HG03066 (cell line): ENCODE results near the gene GP1BB.

Source experiments
- ATAC-seq: cut with Tn5 transposase; IDR thresholded peaks from one replicate; pipeline ENCODE4 v1.9.1; 2021; ENCODE audit warnings: low read depth; ENCODE audit not compliant: unreplicated experiment

GP1BB gene

DNA sequence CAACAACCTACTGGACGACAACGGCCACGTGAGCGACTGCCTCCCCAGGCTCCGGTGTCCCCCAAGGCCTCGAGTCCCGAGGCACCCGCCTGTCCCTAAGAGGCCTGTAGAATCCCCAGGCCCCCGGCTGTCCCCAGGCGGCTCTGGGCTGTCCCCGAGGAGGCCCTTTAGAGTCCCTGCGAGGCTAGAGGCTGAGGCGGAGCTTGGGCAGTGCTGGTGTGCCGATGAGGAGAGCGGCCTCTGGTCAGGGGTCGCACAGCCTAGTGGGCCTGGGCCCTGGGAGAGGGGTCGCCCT lies 40.9 kb downstream of the GP1BB start:
- no peak for ATAC-seq

DNA sequence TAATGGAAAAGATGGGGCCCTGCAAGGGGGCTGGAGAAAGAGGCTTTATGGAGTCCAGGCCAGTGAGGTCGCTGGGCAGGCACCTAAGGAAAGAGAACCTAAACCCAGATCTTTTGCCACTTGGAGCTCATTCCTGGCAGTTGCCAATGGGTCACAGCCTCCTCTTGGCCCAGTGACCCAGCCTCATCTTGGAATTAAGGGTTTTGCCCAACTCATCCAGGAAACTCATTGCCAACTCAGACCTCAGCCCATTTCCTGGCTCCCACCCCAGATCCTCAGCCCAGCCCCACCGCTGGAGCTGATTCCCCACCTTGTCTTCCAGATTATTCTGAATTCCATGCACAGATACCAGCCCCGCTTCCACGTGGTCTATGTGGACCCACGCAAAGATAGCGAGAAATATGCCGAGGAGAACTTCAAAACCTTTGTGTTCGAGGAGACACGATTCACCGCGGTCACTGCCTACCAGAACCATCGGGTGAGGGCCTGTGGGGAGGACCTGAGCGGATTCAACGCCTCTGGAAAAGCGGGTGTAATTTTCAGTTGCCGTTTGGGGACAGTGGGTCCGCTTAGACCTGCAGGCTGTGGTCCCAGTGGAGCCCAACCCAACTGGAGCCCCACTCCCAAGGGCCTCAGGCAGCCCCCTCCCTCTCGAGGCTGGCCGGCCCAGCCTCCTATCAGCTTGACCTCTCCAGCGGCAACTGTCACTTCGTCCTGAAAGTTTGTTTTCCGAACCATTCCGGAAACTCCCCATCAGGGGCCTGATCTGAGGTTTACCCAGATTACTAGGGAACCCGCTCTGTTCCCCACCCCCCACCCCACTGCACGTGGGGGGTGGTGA lies 41.5 kb downstream of the GP1BB start:
- ATAC-seq, result no peak

DNA sequence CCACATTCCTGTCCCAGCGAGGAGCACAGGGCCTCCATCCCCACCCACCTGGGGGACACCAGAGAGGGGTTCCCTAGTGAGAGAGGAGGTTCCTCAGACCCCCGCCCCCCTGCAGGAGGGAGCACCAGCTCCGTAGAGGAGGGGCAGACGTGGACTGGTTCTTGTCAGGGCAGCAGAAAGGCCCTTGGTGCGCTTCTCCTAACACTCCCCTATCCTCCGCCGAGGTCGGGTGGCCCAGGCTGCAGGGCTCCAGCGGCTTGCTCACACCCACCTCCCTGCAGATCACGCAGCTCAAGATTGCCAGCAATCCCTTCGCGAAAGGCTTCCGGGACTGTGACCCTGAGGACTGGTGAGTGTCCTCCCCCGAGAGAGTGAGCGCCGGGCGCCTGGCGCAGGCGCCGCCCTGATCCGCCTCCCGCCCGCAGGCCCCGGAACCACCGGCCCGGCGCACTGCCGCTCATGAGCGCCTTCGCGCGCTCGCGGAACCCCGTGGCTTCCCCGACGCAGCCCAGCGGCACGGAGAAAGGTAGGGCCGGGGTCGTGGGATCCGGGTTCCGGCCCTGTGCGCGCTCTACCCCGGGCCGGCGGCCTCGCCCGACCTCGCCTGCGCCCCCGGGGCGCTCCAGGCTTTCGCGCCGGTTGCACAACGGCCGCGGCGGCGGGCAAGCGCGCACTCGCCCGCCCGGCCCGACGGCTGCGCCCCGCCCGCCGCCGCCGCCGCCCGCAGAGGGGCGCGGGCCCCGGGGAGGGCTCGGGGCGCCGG lies 42.3 kb downstream of the GP1BB start:
- ATAC-seq, result no peak

DNA sequence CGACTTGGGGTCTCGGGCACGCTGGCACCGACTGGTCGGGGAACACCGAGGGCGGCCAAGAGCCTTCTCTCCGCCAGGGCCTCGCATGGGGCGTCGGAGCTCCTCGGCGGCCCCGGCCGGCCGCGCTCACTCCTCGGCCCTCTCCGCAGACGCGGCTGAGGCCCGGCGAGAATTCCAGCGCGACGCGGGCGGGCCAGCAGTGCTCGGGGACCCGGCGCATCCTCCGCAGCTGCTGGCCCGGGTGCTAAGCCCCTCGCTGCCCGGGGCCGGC lies 42.8 kb downstream of the GP1BB start:
- no peak for ATAC-seq

DNA sequence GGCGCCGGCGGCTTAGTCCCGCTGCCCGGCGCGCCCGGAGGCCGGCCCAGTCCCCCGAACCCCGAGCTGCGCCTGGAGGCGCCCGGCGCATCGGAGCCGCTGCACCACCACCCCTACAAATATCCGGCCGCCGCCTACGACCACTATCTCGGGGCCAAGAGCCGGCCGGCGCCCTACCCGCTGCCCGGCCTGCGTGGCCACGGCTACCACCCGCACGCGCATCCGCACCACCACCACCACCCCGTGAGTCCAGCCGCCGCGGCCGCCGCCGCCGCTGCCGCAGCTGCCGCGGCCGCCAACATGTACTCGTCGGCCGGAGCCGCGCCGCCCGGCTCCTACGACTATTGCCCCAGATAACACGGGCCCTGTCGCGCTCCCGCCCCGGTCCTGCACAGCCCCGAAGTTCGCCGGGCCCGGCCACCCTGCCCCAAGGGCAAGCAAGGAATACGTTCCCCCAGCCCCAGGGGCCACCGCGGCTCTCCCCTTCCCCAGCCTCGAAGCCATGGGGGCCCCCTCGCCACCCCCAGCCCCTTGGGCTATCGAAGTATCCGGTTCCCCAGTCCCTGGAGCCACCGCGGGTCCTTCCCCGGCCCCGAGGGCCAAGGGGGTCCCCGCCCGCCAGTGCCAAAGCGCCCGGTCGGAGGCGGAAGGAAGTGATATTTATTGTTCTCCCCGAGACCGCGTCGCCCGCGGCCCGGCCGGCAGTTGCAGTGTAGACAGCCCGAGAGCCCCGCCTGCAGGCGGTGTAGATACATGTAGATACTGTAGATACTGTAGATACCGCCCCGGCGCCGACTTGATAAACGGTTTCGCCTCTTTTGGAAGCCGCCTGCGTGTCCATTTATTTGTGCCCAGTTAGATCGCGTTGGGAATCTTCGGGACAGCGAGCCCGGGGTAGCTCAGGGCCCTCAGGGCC lies 43.4 kb downstream of the GP1BB start:
- ATAC-seq, result no peak

DNA sequence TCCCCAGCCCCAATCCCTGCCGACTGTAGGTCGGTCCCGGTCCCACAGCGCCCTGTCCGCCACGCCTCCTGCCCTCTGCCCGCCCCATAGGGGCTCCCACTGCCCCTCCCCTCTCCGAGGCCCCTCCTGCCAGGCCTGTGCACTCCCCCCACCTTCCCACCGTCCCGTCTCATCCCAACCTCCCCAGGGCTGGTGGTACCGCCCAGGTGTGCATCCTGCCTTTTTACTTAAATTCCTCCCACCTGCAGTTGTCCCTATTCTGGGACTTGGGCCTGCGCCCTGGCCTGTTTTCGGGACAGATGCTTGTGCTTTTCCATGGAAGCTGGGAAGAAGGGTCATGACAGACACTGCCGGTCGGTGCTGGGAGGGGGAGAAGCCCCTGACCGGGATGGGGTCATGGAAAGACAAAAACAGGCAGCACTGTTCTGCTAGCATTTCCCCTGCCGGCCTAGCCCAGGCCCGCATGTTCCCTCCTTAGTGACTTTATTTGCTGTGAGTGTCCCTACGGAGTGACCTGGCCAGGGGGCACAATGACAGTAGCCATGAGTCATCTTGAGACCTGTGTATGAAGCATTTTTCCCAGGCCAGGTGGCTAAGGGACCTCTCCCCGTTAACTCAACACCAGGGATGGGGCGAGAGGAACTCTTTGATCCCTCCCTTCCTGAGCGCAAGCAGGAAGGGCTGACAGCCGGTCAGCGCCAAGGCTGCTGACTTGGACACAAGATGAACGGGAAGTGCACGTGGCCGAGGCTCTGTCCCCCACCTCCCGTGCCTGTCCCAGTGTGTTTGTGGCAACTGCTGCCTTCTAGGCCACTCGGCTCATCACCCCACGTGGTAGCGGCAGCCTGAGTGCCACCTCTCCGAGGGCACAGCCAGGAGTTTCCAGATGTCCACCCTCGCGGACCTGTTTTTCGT lies 44.3 kb downstream of the GP1BB start:
- ATAC-seq, result no peak

DNA sequence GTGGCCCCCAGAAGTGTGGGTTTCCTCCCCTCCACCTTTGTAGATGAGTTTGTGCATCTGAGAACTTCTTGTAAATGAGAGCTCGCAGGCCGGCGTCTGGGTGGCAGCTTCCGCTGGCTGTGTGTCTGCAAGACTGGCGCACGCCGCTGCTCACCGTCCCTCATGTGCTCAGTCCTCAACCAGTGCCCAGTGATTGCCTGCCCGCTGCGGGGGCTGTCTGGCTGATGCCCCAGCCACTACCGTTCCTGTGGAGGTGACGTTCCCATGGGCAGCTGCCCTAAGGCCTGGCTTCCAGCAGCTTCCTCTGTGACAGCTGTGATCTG lies 46.0 kb downstream of the GP1BB start:
- ATAC-seq, result no peak

DNA sequence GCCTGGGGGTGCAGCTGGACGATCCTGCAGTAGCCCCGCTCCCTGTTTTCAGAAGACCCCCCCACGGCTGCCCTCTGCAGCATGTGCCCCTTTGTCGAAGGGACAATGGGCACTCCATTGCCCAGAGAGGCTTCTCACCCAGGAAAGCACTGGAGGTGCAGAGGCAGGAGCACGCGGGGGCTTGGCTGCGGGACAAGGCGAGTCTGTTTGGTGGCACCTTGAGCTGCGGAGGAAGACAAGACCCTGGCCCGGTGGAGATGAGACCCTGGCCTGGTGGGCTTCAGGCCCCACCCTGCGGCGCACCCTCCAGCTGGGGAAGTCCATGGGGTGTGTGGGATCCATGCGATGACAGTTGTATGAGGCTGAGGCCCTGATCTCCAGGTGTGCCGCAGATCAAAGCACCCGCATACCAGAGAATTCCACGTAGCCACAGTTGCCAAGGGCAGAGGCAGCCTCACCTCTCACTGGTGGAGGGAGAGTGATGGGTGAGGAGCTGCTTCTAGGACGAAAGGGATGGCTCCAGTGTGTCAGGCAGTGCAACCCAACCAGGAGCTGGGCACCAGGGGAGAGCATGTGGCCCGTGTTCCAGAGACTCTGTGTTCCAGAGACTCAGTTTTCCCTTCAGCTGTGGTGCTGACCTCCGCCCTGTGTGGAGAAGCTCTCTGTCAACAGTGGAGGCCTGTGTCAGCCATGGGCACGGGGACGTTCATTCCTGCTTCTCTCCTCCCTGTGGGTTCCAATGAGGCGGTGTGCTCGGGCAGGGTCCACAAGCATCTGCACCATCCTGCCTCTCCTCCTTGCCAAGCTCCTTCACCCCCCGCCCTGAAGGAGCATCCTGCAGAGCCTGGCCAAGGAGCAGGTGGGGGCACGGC lies 47.2 kb downstream of the GP1BB start:
- no peak for ATAC-seq

DNA sequence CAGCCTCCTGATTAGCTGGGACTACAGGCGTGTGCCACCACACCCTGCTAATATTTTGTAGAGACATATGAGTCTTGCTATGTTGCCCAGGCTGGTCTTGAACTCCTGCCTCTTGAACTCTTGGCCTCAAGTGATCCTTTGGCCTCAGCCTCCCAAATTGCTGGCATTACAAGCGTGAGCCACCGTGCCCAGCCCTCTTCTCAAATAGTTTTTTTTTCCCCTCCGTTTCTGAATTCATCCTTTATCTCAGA lies 49.0 kb downstream of the GP1BB start:
- ATAC-seq, result no peak

DNA sequence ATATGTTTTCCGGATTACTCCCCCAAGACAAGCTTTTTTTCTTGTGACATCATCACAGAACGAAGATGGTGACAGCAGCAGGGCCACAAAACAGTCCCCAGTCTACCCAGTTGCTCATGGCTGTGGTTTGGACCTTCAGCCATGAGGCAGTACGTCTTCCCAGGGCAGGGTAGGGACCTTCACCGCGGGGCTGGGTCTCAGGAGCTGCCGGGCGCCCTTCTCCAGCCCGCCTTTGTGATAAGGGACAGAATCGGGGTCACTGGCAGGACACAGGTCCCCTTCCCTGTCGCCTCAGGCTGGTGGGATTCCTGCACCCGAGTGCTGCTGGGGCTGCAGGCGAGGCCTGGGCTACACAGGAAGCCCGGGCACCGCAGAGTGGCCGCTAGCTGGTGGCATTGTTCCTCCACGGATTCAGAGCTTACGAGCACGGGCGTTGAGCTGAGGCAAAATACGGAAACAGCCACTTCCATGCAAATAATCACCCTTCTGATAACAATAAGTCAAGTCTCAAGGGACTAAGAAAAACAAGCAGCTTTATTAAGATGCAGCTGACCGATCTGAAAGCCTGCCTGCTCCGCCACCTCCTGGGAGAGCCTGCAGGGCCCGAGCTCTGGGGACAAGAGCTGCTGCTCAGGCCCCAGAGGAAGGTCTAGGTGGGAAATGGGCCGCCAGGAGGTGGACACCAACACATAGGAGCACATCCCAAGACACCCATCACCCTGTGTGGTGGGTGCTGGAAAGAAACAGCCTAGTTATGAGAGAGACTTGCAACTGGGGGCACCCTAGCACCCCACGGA lies 49.5 kb downstream of the GP1BB start:
- ATAC-seq, result peak; percentile 61

DNA sequence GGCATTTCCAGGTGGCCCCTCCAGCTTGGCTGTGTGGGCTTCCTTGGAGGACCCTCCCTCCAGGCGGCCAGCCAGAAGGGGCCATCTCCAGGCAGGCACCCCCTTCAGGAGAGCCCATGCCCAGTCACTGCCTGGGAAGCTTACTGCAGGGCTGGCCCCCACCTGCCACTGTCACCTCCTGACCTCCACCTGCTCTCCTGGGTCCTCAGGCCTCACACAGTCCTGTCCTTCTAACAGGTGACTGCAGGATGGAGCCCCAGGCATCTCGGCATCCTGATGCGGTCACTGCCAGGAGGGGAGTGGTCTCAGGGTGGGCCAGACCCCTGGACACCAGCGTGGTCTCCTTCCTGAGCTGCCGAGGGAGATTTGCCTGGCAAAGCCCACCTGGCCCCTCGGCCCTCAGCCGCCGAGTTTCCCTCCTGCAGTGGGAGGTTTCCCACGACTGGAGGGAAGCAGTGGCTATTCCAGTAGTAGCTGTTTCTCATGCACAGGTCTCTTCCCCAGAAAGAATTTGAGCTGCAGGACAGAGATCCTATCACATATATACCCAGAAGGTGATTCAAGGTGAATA lies 50.2 kb downstream of the GP1BB start:
- ATAC-seq, result no peak
